Astrocyte of the spinal cord (primary cell): Measurements from ENCODE around the gene PEF1.

Experiments
- DNase-seq: peaks from one replicate; pipeline ENCODE4 v3.0.0; 2011; ENCODE audit warnings: low read depth, low spot score
- H3K4me3 ChIP-seq: 2 replicates; pipeline ENCODE4 v1.5.1; 2011; ENCODE audit warnings: low read depth, mild to moderate bottlenecking, low read length, moderate library complexity
- CTCF ChIP-seq: IDR thresholded peaks from 2 replicates; pipeline ENCODE4 v1.5.1; 2012; ENCODE audit warnings: low read depth, mild to moderate bottlenecking, low read length, inconsistent platforms
- in situ Hi-C: cut with HindIII; loops from 2 replicates; pipeline ENCODE4 v1.10.0; 2017; ENCODE audit warnings: low sequenced_read_pairs

PEF1 gene

DNA sequence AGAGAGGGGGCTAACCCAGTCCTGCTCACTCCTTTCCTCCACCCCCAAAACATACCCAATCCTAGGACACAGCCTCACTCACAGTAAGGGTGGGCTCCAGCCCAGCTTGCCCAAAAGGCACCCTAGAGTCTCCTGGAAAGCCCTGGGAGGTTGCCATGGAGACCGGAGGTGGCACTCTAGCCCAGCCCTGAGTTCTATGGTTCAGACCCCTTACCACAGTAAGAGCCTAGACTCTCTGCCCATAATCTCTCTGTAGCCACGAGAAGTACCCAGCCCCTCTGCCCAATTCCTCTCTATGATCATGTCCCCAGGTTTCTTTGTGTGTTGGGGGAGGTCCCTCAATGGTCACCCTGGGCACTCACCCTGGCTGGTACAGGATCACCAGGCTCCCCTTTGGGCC lies 44.7 kb upstream of the PEF1 start:
- DNase-seq = no peak
- no peak overlapping the region for H3K4me3 ChIP-seq
- no peak for TF ChIP-seq CTCF
- in situ Hi-C loops = no loop called here

DNA sequence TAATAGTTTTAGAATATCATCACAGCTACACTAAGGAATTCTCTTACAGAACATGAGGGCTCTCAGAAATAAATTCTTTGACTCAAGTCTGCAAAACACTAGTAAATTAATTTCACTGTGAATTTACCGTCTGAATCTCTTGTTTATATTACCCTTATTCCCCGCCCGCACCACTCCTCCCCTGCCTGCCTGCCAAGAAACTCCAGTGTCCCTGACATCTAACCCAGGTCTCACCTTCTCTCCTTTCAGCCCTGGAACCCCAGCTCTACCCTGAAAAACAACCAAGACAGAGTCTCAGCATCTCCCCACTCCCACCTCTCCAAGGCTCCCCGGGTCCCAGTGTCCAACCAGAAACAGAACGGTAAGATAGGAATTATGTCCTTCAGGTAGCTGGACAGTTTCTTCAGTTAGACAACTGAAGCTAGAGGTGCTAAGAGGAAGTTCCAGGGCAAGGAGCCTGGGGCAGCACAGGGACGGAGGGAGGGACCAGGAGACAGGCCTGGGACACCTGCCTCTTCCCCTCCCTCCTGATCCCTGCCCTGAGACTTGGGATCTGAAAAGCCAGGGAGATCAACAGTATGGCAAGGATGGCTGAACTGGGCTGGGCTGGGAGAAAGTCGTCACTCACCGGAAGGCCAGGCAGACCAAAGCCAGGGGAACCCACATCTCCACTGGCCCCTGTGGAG lies 43.7 kb upstream of the PEF1 start:
- no peak overlapping the region for H3K4me3 ChIP-seq
- no peak for DNase-seq
- in situ Hi-C loops = no loop called here
- no peak for TF ChIP-seq CTCF

- no peak for DNase-seq
- in situ Hi-C loops = no loop called here
- H3K4me3 ChIP-seq = no peak overlapping the region
- no peak for TF ChIP-seq CTCF
Measured at GRCh38 chr1:31687601-31688000, 42.9 kb upstream of the PEF1 start.

- in situ Hi-C loops = no loop called here
- no peak for DNase-seq
- TF ChIP-seq CTCF = no peak
- H3K4me3 ChIP-seq = no peak overlapping the region
Measured at GRCh38 chr1:31685795-31686194, 41.1 kb upstream of the PEF1 start.

DNA sequence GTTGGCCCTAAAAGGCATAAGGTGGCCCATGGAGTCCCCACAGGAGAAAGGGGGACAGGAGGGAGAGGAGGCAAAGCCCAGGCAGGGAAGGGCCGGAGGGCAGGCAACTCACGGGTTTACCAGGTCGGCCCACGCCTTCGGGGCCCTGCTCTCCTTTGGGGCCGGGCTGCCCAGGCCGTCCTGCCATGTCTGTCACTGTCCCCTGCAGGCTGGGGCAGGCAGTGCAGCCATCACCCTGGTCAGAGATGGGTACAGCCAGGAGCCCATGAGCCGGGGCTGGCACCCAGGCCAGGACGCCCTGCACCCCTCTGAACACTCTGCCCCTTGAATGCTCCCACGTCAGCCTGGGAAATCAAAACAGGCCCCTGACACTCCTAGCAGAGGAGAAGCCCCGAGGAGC lies 39.3 kb upstream of the PEF1 start:
- DNase-seq = no peak
- H3K4me3 ChIP-seq = no peak overlapping the region
- in situ Hi-C loops = no loop called here
- peak; percentile 44 for TF ChIP-seq CTCF

- TF ChIP-seq CTCF = no peak
- in situ Hi-C loops = no loop called here
- DNase-seq = no peak
- H3K4me3 ChIP-seq = no peak overlapping the region
Measured at GRCh38 chr1:31681415-31681814, 36.7 kb upstream of the PEF1 start.
